Activated CD8-positive, alpha-beta T cell treated with anti-CD3 and anti-CD28 coated beads, Interleukin-2, amount 10 ng/mL, durations not matched to agents 7 days and 5 days (primary cell): ENCODE data around the gene IL34. TPM values are rescaled to one million over a fixed set of nuclear protein-coding genes. Genes with fewer than 3 reads are reported as not detected.

ENCODE experiments used
- ATAC-seq: fragments of 150-1000 bp; cut with Tn5 transposase; one replicate; pipeline ENCODE4 v1.10.0; 2021; ENCODE audit warnings: moderate library complexity
- CTCF ChIA-PET: fragments of 350-600 bp; sonication (Branson Sonifier 250); formaldehyde crosslinking; loops from one replicate; lab custom pipeline; 2021; ENCODE audit warnings: antibody characterized with exemption; lab: Charles Lee
- POLR2A ChIA-PET: fragments of 350-600 bp; sonication (Branson Sonifier 250); formaldehyde crosslinking; loops from one replicate; lab custom pipeline; 2021; ENCODE audit warnings: antibody characterized with exemption; lab: Charles Lee
- DNase-seq: peaks from one replicate; pipeline ENCODE4 v3.0.0-alpha.2; 2020
- H3K27ac Mint-ChIP-seq: one replicate; pipeline ENCODE4 v1.8.0; 2021; ENCODE audit warnings: mild to moderate bottlenecking, mixed read lengths
- H3K27me3 Mint-ChIP-seq: one replicate; pipeline ENCODE4 v1.8.0; 2021; ENCODE audit warnings: low read depth, mixed read lengths
- H3K36me3 Mint-ChIP-seq: one replicate; pipeline ENCODE4 v1.8.0; 2021; ENCODE audit warnings: low read depth, mixed read lengths
- H3K4me1 Mint-ChIP-seq: one replicate; pipeline ENCODE4 v1.8.0; 2021; ENCODE audit warnings: low read depth, mixed read lengths
- H3K4me3 Mint-ChIP-seq: one replicate; pipeline ENCODE4 v1.8.0; 2021; ENCODE audit warnings: mild to moderate bottlenecking, mixed read lengths
- H3K9me3 Mint-ChIP-seq: one replicate; pipeline ENCODE4 v1.8.0; 2022; ENCODE audit warnings: mixed read lengths; ENCODE audit not compliant: insufficient read depth
- total RNA-seq, 2 experiments: library from RNA; stranded (reverse); gene quantifications; one replicate each; pipeline ENCODE4 v1.2.3, GENCODE V29; 2021

IL34 gene
- total RNA-seq, result under 1 TPM; 0.13 to 0.42 TPM

- Mint-ChIP-seq H3K27ac (no peak within 1 kb of the TSS), H3K4me3 (no peak within 1 kb of the TSS), H3K9me3 (no peaks in the 10 kb centered on the region), H3K4me1 (no peaks in the 10 kb centered on the region), H3K36me3 (no peaks in the 10 kb centered on the region), H3K27me3 (peaks cover 9% of the 10 kb centered on the region)
- CTCF ChIA-PET, result no interaction called here
- DNase-seq, result no peak
- POLR2A ChIA-PET, result no interaction called here
- ATAC-seq, result no peak
These were observed at the start of gene IL34 for GRCh38 chr16:70646260-70647241. IL34 (plus strand) TSS chr16:70646559; CDS start chr16:70646948, 389 bp downstream.

GRCh38 chr16:70597135-70597835 is 49.1 kb upstream of the IL34 start:
- H3K9me3 Mint-ChIP-seq, result no peaks in the 10 kb centered on the region
- peaks cover 11% of the 10 kb centered on the region for H3K27me3 Mint-ChIP-seq
- no peak for ATAC-seq
- DNase-seq, result no peak
- no peaks in the 10 kb centered on the region for H3K4me1 Mint-ChIP-seq
- no peaks in the 10 kb centered on the region for H3K36me3 Mint-ChIP-seq
- H3K4me3 Mint-ChIP-seq, result no peak overlapping the region
- no peak overlapping the region for H3K27ac Mint-ChIP-seq
- POLR2A ChIA-PET, result interaction anchor here (0.6 kb wide), 1 partner anchor 40 kb away, joined by 3 read pairs; no protein-coding TSS in a partner anchor
- CTCF ChIA-PET, result no interaction called here

GRCh38 chr16:70598937-70599503 is 47.3 kb upstream of the IL34 start:
- DNase-seq, result no peak
- Mint-ChIP-seq H3K4me3 (no peak overlapping the region), H3K9me3 (no peaks in the 10 kb centered on the region), H3K4me1 (peaks cover 4% of the 10 kb centered on the region), H3K27ac (no peak overlapping the region), H3K36me3 (no peaks in the 10 kb centered on the region), H3K27me3 (peaks cover 8% of the 10 kb centered on the region)
- ChIA-PET CTCF (interaction anchor here (0.7 kb wide), 1 partner anchor 252 kb away, joined by 3 read pairs; no protein-coding TSS in a partner anchor), POLR2A (no interaction called here)
- ATAC-seq, result no peak

- ATAC-seq (no peak), DNase-seq (no peak)
- Mint-ChIP-seq H3K4me1 (peaks cover 8% of the 10 kb centered on the region), H3K9me3 (no peaks in the 10 kb centered on the region), H3K4me3 (no peak overlapping the region), H3K27ac (no peak overlapping the region), H3K36me3 (no peaks in the 10 kb centered on the region), H3K27me3 (peaks cover 8% of the 10 kb centered on the region)
- ChIA-PET CTCF (no interaction called here), POLR2A (no interaction called here)
These were observed 45.6 kb upstream of the IL34 start for GRCh38 chr16:70600730-70601129.

- Mint-ChIP-seq H3K4me3 (no peak overlapping the region), H3K9me3 (no peaks in the 10 kb centered on the region), H3K27me3 (peaks cover 8% of the 10 kb centered on the region), H3K36me3 (no peaks in the 10 kb centered on the region), H3K27ac (no peak overlapping the region), H3K4me1 (peaks cover 8% of the 10 kb centered on the region)
- CTCF ChIA-PET, result interaction anchor here (0.8 to 1.0 kb wide), 2 partner anchors 10 to 136 kb away, joined by 3 read pairs; no protein-coding TSS in a partner anchor
- no peak for DNase-seq
- ATAC-seq, result no peak
- POLR2A ChIA-PET, result interaction anchor here (0.5 to 0.6 kb wide), 2 partner anchors 77 to 132 kb away, joined by 3 read pairs; no protein-coding TSS in a partner anchor
These were observed 44.5 kb upstream of the IL34 start for GRCh38 chr16:70601576-70602575.

GRCh38 chr16:70602831-70603230 is 43.5 kb upstream of the IL34 start:
- POLR2A ChIA-PET, result interaction anchor here (0.7 kb wide), 1 partner anchor 230 kb away, joined by 5 read pairs; no protein-coding TSS in a partner anchor

GRCh38 chr16:70604407-70605282 is 41.7 kb upstream of the IL34 start:
- H3K9me3 Mint-ChIP-seq, result no peaks in the 10 kb centered on the region
- DNase-seq, result no peak
- H3K4me3 Mint-ChIP-seq, result no peak overlapping the region
- peaks cover 8% of the 10 kb centered on the region for H3K27me3 Mint-ChIP-seq
- H3K4me1 Mint-ChIP-seq, result peaks cover 8% of the 10 kb centered on the region
- ChIA-PET CTCF (no interaction called here), POLR2A (no interaction called here)
- H3K36me3 Mint-ChIP-seq, result no peaks in the 10 kb centered on the region
- no peak overlapping the region for H3K27ac Mint-ChIP-seq
- ATAC-seq, result no peak

More at GRCh38 chr16:70602831-70603230, 43.5 kb upstream of the IL34 start:
- Mint-ChIP-seq H3K36me3 (no peaks in the 10 kb centered on the region), H3K4me1 (peaks cover 8% of the 10 kb centered on the region), H3K27ac (no peak overlapping the region), H3K4me3 (no peak overlapping the region), H3K9me3 (no peaks in the 10 kb centered on the region), H3K27me3 (peaks cover 8% of the 10 kb centered on the region)
- CTCF ChIA-PET, result interaction anchor here (1.0 kb wide), 1 partner anchor 135 kb away, joined by 3 read pairs; no protein-coding TSS in a partner anchor
- ATAC-seq, result no peak
- no peak for DNase-seq

GRCh38 chr16:70605283-70605657 is 41.1 kb upstream of the IL34 start:
- POLR2A ChIA-PET, result no interaction called here
- DNase-seq (no peak), ATAC-seq (no peak)
- CTCF ChIA-PET, result no interaction called here
- Mint-ChIP-seq H3K9me3 (no peaks in the 10 kb centered on the region), H3K27me3 (peaks cover 4% of the 10 kb centered on the region), H3K27ac (no peak overlapping the region), H3K4me1 (peaks cover 8% of the 10 kb centered on the region), H3K4me3 (no peak overlapping the region), H3K36me3 (no peaks in the 10 kb centered on the region)

- Mint-ChIP-seq H3K4me1 (peaks cover 8% of the 10 kb centered on the region), H3K36me3 (no peaks in the 10 kb centered on the region), H3K4me3 (no peak overlapping the region), H3K9me3 (no peaks in the 10 kb centered on the region), H3K27me3 (no peaks in the 10 kb centered on the region), H3K27ac (no peak overlapping the region)
- DNase-seq (no peak), ATAC-seq (no peak)
- ChIA-PET CTCF (no interaction called here), POLR2A (no interaction called here)
These were observed 37.8 kb upstream of the IL34 start for GRCh38 chr16:70608521-70608920.
